Gastrocnemius medialis (tissue), 4 donors: ENCODE data around the gene PCSK6. TPM values are rescaled to one million over a fixed set of nuclear protein-coding genes. Genes with fewer than 3 reads are reported as not detected.

Experiments used
- ATAC-seq, 2 donors: fragments of 150-250 bp; one replicate each; pipeline ENCODE4 v1.9.1; 2016
- DNase-seq, 2 donors: peaks; one replicate each; pipeline ENCODE4 v3.0.0-alpha.2; 2019
- H3K27ac ChIP-seq, 4 donors: fragments of 200-600 bp; sonication (generic); 1 replicate in 1 of 4; 2 replicates in 3 of 4; pipeline ENCODE4 v1.5.1; 2016 to 2018; ENCODE audit warnings: mild to moderate bottlenecking in 2 of 4, moderate library complexity in 1 of 4
- H3K27me3 ChIP-seq, 3 donors: fragments of 200-600 bp; sonication (generic) in 2 of 3; 1 replicate in 1 of 3; 2 replicates in 2 of 3; pipeline versions ENCODE4 v1.5.1 to v1.6.0; 2016 to 2019; ENCODE audit warnings: mild to moderate bottlenecking in 1 of 3, moderate library complexity in 1 of 3
- H3K36me3 ChIP-seq, 2 donors: fragments of 200-600 bp; sonication (generic) in 1 of 2; one replicate each; pipeline ENCODE4 v1.5.1; 2017 to 2018
- H3K4me1 ChIP-seq, 2 donors: fragments of 200-600 bp; sonication (generic) in 1 of 2; one replicate each; pipeline ENCODE4 v1.5.1; 2016 to 2017; ENCODE audit warnings: mild to moderate bottlenecking in 2 of 2
- H3K4me3 ChIP-seq, 4 donors: fragments of 200-600 bp; sonication (generic) in 3 of 4; 1 replicate in 1 of 4; 2 replicates in 3 of 4; pipeline ENCODE4 v1.5.1; 2016 to 2019; ENCODE audit warnings: mild to moderate bottlenecking in 2 of 4
- H3K9me3 ChIP-seq, 3 donors: fragments of 200-600 bp; sonication (generic) in 2 of 3; 1 replicate in 1 of 3; 2 replicates in 2 of 3; pipeline ENCODE4 v1.5.1; 2016 to 2019
- POLR2A ChIP-seq, 2 donors: fragments of 450-650 bp; IDR thresholded peaks; one replicate each; pipeline ENCODE4 v1.6.1; 2017; ENCODE audit warnings: antibody characterized with exemption in 2 of 2, mild to moderate bottlenecking in 2 of 2, moderate library complexity in 2 of 2
- in situ Hi-C, 4 donors: fragments of 200-750 bp; cut with MboI; loops; one replicate each; pipeline versions ENCODE4 v1.15.0 to v1.8.0; 2017; ENCODE audit warnings: low sequenced_read_pairs in 4 of 4
- intact Hi-C: fragments of 100-400 bp; cut with DNase I; formaldehyde crosslinking; loops from one replicate; pipeline ENCODE4 v1.15.1; 2023; ENCODE audit warnings: low total_unique reads
- total RNA-seq, 4 donors: library from RNA; depleted of rRNA; stranded (reverse); fragments of >200 nt; gene quantifications; one replicate each; pipeline versions ENCODE4 v1.1.0 to v1.2.3, GENCODE V29; 2016
- TF ChIP-seq, protein P1 (sequence below), 5 experiments: fragments of 450-650 bp in 3 of 5; fragments of 200-600 bp in 2 of 5; sonication (generic) in 2 of 5; IDR thresholded peaks in 4 of 5; conservative IDR thresholded peaks in 1 of 5; 1 replicate in 4 of 5; 2 replicates in 1 of 5; pipeline ENCODE4 v1.5.1; 2016 to 2019; ENCODE audit warnings: antibody characterized with exemption in 5 of 5, mild to moderate bottlenecking in 3 of 5, moderate library complexity in 3 of 5

PCSK6 gene
- total RNA-seq, 4 donors from 2014 or later: 12.8 to 46.0 (median 23.6) TPM

DNA sequence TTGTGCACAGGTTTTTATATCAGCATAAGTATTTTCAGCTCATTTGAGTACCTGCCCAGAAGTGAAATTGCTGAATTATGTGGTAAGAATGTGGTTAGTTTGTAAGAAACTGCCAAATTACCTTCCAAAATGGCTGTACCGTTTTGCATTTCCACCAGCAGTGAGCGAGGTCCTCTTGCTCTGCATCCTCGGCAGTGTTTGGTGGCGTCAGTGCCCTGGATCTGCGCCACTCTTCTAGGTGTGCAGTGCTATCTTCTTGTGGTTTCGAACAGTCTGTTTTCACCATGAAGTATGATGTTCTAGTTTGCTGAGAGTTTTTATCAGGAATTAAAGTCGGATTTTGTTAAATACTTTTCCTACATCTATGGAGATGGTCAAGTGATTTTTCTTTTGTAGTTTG is 24.8 kb upstream of the PCSK6 start:
- no peaks in the 10 kb centered on the region for H3K9me3 ChIP-seq
- no peak for DNase-seq
- in situ Hi-C loops (no loop called here), intact Hi-C loops (no loop called here)
- H3K4me1 ChIP-seq: no peaks in the 10 kb centered on the region
- TF ChIP-seq POLR2A (IDR thresholded peaks at IDR 0.05): no peak
- TF ChIP-seq, protein P1, sequence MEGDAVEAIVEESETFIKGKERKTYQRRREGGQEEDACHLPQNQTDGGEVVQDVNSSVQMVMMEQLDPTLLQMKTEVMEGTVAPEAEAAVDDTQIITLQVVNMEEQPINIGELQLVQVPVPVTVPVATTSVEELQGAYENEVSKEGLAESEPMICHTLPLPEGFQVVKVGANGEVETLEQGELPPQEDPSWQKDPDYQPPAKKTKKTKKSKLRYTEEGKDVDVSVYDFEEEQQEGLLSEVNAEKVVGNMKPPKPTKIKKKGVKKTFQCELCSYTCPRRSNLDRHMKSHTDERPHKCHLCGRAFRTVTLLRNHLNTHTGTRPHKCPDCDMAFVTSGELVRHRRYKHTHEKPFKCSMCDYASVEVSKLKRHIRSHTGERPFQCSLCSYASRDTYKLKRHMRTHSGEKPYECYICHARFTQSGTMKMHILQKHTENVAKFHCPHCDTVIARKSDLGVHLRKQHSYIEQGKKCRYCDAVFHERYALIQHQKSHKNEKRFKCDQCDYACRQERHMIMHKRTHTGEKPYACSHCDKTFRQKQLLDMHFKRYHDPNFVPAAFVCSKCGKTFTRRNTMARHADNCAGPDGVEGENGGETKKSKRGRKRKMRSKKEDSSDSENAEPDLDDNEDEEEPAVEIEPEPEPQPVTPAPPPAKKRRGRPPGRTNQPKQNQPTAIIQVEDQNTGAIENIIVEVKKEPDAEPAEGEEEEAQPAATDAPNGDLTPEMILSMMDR (IDR thresholded peaks at IDR 0.05 in 4 of 5, conservative IDR thresholded peaks at IDR 0.05 in 1 of 5): no peak
- ATAC-seq: no peak
- no peaks in the 10 kb centered on the region for H3K27me3 ChIP-seq
- no peak overlapping the region for H3K27ac ChIP-seq
- H3K4me3 ChIP-seq: no peak overlapping the region
- peaks cover 0 to 3% of the 10 kb centered on the region in 2 donors for H3K36me3 ChIP-seq

DNA sequence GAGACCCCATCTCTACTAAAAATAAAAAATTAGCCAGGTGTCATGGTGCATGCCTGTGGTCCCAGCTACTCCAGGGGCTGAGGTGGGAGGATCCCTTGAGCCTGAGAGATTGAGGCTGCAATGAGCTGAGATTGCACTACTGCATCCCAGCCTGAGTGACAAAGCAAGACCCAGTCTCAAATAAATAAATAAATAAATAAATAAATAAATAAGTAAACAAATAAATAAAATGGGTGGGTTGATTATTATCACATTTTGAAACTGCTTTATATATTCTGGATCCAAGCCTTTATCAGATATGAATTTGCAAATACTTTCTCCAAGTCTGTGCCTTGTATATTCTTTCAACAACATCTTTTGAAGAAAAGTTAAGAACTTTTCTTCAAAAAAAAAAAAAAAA is 22.2 kb upstream of the PCSK6 start:
- no peak for ATAC-seq
- H3K4me3 ChIP-seq: no peak overlapping the region
- H3K36me3 ChIP-seq: no peaks in the 10 kb centered on the region
- TF ChIP-seq POLR2A (IDR thresholded peaks at IDR 0.05): no peak
- TF ChIP-seq, protein P1 (IDR thresholded peaks at IDR 0.05 in 4 of 5, conservative IDR thresholded peaks at IDR 0.05 in 1 of 5): no peak
- intact Hi-C loops (no loop called here), in situ Hi-C loops (no loop called here)
- H3K27ac ChIP-seq: no peak overlapping the region
- H3K4me1 ChIP-seq: no peaks in the 10 kb centered on the region
- H3K9me3 ChIP-seq: no peaks in the 10 kb centered on the region
- DNase-seq: no peak
- no peaks in the 10 kb centered on the region for H3K27me3 ChIP-seq

DNA sequence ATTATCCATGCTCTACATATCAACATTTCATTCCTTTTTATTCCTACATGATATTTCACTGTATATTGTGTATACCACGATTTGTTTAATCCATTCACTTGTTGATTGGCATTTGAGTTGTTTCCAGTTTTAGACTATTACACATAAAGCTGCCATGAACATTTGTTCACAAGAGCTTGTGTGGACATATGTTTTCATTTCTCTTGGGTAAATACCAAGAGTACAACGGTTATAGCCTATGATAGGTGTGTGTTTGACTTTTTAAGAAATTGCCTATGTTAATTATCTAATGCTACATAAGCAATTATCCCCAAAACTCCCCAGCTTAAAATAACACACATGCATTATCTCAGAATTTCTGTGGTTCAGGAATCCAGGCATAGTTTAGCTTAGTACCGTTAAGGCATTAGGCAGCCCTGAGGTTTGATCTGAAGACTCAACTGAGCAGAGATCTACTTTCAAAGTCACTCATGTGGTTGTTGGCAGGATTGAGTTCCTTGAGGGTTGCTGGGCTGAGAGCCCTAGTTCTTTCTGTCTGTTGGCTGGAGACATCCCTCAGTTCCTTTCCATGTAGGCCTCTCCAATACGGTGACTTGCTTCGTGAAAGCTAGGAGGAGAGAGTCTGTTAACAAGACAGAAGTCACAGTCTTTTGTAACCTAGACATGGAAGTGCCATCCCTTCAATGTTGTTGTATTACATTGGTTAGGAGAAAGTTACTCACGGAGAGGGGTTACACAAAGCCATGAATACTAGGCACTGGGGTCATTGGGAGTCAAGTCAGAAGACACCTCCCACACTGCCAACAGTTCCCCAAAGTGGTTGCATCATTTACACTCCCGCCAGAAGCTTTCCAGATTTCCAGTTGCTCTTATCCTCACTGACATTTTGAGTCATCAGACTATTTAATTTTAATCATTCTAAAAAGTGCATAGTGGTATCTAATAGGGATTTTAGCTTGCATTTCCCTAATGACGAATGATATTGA is 21.0 kb upstream of the PCSK6 start:
- TF ChIP-seq, protein P1 (IDR thresholded peaks at IDR 0.05 in 4 of 5, conservative IDR thresholded peaks at IDR 0.05 in 1 of 5): no peak
- no peak for TF ChIP-seq POLR2A (IDR thresholded peaks at IDR 0.05)
- intact Hi-C loops: no loop called here
- H3K36me3 ChIP-seq: no peaks in the 10 kb centered on the region

DNA sequence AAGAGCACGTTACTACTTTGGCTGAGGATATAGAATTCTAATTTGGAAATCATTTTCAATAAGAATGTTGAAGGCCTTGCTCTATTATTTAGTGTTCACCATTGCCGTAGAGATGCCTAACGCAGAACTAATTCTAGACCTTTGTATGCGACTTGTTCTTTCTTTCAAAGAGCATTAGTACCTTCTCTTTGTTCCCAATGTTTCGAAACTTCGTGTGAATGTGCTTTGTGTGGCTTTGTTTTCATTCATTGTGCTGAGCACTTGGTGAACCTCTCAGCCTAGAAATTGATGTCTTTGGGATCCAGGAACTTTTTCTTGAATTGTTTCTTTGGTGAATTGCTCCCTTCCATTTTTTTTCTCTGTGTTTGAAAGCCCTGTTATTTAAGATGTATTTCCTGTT is 19.8 kb upstream of the PCSK6 start:
- DNase-seq: no peak
- Histone ChIP-seq H3K4me1 (no peaks in the 10 kb centered on the region), H3K27ac (no peak overlapping the region), H3K9me3 (no peaks in the 10 kb centered on the region), H3K36me3 (no peaks in the 10 kb centered on the region), H3K4me3 (no peak overlapping the region), H3K27me3 (no peaks in the 10 kb centered on the region)
- in situ Hi-C loops: no loop called here
- no peak for ATAC-seq
- TF ChIP-seq POLR2A (IDR thresholded peaks at IDR 0.05): no peak
- TF ChIP-seq, protein P1 (IDR thresholded peaks at IDR 0.05 in 4 of 5, conservative IDR thresholded peaks at IDR 0.05 in 1 of 5): no peak
- intact Hi-C loops: no loop called here

More for the DNA sequence above, 21.0 kb upstream of the PCSK6 start:
- H3K27me3 ChIP-seq: no peaks in the 10 kb centered on the region
- no peak overlapping the region for H3K4me3 ChIP-seq
- H3K9me3 ChIP-seq: no peaks in the 10 kb centered on the region
- H3K4me1 ChIP-seq: no peaks in the 10 kb centered on the region
- ATAC-seq: peak; percentile 54 to 60
- DNase-seq: no peak
- peak overlapping the region in 1 of 4 donors; percentile 24 for H3K27ac ChIP-seq
- in situ Hi-C loops: no loop called here
